GM13976 (cell line): ENCODE data around the gene TMEM138.

Source experiments
- DNase-seq: peaks from one replicate; pipeline ENCODE4 v3.0.0; 2012; ENCODE audit warnings: low spot score
- in situ Hi-C: fragments of 300-500 bp; cut with MboI; formaldehyde crosslinking; loops from one replicate; pipeline ENCODE4 v1.12.0; 2022; ENCODE audit warnings: low sequenced_read_pairs, mixed read lengths, inconsistent platforms; ENCODE audit not compliant: unreplicated experiment
- TF ChIP-seq, protein P1 (sequence below): IDR thresholded peaks from 2 replicates; pipeline ENCODE4 v1.5.1; 2012; ENCODE audit warnings: borderline replicate concordance, mild to moderate bottlenecking; ENCODE audit not compliant: insufficient read depth; ENCODE audit errors: extremely low read depth, missing control alignments, control extremely low read depth

TMEM138 gene

DNA sequence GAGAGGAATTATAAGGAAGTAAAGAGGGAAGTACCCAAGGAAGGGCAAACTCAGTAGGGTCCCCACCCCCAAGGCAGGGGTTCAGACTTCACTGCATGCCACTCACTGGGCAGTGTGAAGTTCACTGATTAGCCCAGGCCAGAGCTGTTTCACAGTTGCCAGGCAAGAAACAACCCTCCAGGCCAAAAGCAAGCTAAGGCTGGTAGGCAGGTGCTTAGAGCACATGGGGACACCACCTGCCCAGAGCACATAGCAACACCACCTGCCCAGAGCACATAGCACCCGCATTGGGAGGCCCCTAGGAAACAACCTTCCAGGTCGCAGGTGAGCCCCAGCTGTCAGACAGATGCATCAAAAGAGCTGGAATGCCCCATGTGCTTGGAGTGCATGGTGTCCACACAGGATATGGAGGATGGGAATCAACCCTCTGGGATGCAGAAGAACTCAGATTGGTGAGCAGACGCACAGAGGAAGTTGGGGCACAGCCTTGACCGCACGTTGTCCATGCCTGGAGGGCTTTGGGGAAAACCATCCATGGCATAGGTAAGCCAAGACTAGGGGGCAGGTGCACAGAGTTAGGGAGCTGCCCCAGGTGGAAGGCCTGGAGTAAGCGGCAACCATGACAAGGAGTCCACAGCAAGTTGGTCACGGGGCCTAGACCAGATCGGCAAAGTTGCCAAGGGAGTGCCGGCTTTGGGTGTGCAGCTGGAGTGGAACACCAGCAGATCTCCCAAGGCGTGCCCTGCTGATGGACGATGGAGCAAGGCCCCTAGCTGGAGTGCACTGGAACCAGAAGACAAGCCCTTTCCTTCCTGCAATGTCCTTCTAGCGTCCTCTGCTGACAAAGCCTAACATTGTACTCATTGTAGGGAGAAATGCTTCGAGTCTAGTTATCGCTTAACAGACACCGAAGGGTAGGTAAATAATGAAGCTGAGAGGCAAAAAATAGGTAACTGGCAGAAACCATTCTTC is 22.4 kb downstream of the TMEM138 start:
- TF ChIP-seq, protein P1, sequence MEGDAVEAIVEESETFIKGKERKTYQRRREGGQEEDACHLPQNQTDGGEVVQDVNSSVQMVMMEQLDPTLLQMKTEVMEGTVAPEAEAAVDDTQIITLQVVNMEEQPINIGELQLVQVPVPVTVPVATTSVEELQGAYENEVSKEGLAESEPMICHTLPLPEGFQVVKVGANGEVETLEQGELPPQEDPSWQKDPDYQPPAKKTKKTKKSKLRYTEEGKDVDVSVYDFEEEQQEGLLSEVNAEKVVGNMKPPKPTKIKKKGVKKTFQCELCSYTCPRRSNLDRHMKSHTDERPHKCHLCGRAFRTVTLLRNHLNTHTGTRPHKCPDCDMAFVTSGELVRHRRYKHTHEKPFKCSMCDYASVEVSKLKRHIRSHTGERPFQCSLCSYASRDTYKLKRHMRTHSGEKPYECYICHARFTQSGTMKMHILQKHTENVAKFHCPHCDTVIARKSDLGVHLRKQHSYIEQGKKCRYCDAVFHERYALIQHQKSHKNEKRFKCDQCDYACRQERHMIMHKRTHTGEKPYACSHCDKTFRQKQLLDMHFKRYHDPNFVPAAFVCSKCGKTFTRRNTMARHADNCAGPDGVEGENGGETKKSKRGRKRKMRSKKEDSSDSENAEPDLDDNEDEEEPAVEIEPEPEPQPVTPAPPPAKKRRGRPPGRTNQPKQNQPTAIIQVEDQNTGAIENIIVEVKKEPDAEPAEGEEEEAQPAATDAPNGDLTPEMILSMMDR = peak; percentile 15
- no peak for DNase-seq
- in situ Hi-C loops = loop anchor here (5.0 kb wide), 1 partner anchor 47 kb away; no protein-coding TSS in a partner anchor

DNA sequence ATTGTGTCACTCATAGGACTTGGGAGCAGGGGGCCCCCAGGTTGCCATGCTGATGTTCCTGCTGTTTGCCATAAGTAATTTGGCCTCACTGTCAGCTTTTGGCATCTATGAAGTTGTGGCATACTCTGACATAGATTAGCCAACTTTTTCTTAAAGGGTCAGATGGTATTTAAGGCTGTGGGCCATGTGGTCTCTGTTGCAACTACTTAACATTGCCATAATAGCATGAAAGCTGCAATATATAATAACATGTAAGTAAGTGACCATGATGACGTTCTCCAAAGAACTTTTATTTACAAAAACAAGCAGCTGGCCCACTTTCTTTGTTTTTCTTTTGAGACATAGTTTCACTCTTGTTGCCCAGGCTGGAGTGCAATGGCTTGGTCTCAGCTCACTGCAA is 28.0 kb downstream of the TMEM138 start:
- in situ Hi-C loops = no loop called here
- TF ChIP-seq, protein P1 = no peak
- no peak for DNase-seq

DNA sequence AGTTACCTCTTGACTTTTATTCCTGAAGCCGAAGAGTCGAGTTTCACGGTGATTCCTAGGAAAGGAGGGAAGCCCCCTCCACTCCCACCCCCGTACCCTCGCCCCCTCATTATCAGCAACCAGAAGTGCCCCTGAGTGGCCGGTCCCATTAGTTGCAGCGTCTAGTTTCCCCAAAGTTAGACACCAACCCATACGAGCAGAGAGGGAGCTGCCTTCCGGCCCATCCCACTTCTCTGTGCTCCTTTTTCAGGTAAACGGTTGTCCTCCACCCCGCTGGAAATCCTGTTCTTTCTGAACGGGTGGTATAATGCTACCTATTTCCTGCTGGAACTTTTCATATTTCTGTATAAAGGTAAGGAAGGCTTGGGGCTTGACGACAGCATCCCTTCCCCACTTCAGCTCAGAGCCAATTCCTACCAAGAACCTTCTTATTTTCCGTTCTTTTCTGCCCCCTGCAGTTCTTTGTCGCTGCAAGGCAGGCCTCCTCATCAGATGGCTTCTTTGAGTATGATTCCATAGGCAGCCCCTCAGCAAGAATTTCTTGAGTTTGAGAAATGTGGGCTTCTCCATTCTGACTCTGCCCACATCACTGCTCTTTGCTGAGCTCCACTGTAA is 30.9 kb downstream of the TMEM138 start:
- peak; percentile 46 for DNase-seq
- in situ Hi-C loops = no loop called here
- TF ChIP-seq, protein P1 = peak; percentile 33

DNA sequence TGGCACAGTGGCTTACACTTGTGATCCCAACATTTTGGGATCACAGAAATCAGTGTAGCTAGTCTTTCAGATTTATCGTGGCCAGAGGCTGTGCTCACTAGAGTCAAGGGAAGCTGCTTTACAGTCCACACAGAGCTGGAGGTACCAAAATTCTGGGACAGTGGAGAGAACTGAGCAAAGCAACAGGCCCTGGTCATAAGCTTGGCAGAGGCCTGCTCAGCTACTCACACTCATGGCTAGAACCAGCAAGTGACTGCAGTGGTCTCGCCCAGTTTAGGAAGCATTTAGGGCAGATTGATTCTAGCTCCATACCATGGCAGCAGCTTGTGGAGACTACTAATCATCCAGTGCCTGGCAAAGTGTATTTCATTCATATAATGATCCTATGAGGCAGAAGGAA is 39.0 kb downstream of the TMEM138 start:
- DNase-seq = no peak
- TF ChIP-seq, protein P1 = no peak
- in situ Hi-C loops = no loop called here

DNA sequence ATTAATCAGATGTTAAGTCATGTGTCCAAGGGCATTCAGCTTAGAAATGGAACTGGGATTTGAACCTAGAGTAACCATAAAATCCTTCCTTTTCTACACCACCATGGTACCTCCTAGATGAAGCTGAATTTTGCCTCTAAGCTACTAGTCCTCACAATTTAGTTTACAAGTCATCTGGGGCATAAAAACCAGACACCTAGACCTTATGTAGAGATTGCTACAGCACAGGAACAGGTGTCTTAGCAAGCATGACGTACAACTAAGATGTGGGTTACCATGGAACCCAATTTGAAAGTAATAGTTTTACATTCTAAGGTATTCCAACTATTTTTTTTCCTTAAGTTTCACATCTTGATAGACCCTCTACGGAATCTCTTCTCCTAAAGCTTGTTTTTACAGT is 39.4 kb downstream of the TMEM138 start:
- TF ChIP-seq, protein P1 = no peak
- DNase-seq = no peak
- in situ Hi-C loops = no loop called here

DNA sequence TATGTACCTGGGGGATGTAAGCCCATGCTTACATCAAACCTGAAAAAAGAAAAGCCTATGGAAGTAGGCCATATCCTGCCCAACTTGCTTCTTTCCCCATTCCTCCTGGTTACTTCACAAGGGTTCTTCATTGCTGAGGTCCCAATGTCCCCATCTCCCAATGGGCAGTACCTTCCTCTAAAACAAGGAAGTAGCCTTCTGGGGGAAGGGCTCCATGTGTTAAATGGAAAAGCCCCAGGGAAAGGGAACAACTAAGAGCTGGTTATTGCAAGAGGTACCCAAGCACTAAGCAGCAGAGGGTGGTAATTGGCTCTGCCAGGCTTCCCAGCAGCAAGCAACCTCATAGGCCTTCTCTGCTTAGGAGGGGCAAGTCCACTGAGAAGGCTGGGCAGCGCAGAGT is 41.5 kb downstream of the TMEM138 start:
- in situ Hi-C loops = no loop called here
- TF ChIP-seq, protein P1 = no peak
- DNase-seq = no peak
